ENCODE measurements around the gene OXCT2.

- TF ChIP-seq CTCF (IDR thresholded peaks at IDR 0.05; ENCODE audit: poor library complexity) (no peak), EZH2 (IDR thresholded peaks at IDR 0.05; ENCODE audit: borderline replicate concordance) (no peak), EZH2phosphoT487 (IDR thresholded peaks at IDR 0.05; ENCODE audit: low read depth, severe bottlenecking, unreplicated experiment) (no peak)
Measured at GRCh38 chr1:39757501-39757900, 13.6 kb downstream of the OXCT2 start.
